AG08395 (cell line): ENCODE data around the gene SPIC.

Experiments used
- DNase-seq: peaks from one replicate; pipeline ENCODE4 v3.0.0; 2012; ENCODE audit warnings: mixed read lengths, low spot score

The SPIC gene

DNA sequence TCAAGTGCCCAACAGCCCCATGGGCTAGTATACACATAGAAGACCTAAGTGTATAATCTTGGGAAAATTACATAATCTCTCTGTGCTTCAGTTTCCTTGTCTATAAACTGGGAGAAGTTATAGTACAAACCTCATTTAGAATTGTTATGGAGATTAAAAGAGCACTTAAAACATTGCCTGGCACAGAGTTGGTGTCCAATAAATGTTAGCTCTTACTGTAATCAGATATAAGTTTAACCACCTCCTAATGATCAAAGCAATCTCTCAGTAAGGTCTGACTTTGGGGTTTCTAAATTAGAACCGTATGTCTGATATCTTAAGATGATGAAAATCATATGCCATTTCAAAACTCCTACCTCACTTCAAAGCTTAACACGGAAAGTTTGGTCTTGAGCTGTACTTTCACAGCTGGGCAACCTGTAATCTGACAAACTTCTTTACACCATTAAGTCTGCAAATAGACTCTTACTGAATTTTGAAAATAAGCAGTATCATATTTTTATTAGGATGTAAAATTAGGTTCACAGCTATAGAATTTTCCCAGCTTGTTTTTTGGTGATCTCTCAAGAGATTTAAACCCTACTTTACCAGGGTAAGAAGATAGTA, 61.0 kb downstream of the SPIC start:
- no peak for DNase-seq
